GM21381 (cell line): Measurements from ENCODE around the gene ACBD3.
"Not testable (repeated sequence)": the region's sequence is repeated elsewhere in the genome, so short reads cannot be mapped to it uniquely, and the experiment has no call there.

Experiments
- ATAC-seq: cut with Tn5 transposase; IDR thresholded peaks from one replicate; pipeline ENCODE4 v1.9.1; 2021; ENCODE audit warnings: mild to moderate bottlenecking, moderate library complexity; ENCODE audit not compliant: unreplicated experiment

The ACBD3 gene

GRCh38 chr1:226186124-226187018 is at the start of gene ACBD3:
Gene ACBD3, minus strand, starts transcription at chr1:226186741. Its CDS starts 66 bp downstream, at chr1:226186675.
- ATAC-seq = peak; percentile 96

DNA sequence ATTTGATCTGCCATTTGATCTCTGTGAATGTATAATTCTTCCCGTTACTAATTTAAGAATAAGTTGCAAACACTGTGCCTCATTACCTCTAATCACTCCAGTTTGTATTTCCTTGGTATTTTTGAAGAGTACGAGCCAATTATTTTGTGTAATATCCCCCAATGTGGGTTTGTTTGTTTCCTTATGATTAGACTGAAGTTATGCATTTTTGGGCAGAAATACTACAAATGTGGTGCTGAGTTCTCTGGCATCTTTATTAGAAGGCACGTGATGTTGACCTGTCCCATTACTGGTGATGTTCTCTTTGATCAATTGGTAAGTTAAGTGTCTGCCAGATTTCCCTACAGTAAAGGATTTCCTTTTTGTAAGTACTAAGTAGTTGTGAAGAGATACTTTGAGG is 47.3 kb upstream of the ACBD3 start:
- ATAC-seq = no peak

DNA sequence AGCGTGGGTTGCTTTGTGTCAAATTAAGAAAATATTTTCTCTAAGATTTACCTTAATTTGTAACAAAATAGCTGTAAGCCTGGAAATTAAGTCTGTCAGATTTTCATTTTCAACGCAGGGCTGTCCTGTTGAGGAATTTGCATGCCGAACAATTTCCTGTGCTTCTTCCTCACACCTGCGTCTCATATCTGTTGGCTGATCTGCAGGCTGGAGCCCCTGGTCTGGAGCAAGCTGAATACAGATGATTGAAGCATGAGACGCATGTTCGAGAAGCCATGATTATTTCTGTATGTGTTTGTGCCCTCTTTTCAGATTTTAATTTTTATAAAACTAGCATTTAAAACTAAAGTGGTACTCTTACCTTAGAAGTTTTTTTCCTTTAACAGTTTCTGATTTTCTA is 46.8 kb upstream of the ACBD3 start:
- ATAC-seq = no peak

GRCh38 chr1:226226601-226227000 is 40.1 kb upstream of the ACBD3 start:
- ATAC-seq = no peak

DNA sequence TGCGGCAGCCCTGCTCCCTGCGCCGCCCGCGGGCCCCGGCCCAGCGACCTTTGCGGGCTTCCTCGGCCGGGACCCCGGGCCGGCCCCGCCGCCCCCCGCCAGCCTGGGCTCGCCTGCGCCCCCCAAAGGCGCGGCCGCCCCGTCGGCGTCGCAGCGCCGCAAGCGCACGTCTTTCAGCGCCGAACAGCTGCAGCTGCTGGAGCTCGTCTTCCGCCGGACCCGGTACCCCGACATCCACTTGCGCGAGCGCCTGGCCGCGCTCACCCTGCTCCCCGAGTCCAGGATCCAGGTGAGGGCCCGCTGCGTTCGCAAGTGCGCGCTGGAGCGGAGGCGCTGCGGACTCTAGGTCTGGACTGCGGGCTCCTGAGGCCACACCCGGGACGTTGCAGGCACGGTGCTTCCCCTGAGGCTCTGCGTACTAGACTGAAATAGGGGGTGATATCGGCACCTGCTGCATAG is 37.3 kb upstream of the ACBD3 start:
- ATAC-seq = peak; percentile 51

- peak; percentile 31 for ATAC-seq
Measured at GRCh38 chr1:226223157-226223785, 36.7 kb upstream of the ACBD3 start, which contains the start of gene MIXL1. Gene MIXL1, plus strand, starts transcription at chr1:226223664. Its CDS starts 18 bp downstream, at chr1:226223682.

DNA sequence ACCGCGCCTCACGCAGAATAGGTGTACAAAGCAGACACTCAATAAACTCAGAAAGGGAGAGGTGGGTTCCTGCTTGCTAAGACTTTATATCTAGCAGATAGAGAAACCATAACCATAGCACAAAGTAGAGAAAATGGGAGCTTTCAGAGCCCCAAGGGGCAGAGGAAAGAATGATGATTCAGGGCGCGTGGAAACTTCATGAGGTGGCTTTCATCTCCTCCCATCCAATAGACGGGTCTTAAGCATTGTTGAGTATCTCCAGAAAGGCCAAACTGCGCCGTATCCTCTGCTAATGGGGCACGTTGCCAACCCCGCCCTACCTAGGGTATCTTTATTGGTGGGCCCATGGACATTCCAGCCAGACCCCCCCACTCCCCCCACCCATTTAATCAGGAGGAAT is 36.1 kb upstream of the ACBD3 start:
- no peak for ATAC-seq

DNA sequence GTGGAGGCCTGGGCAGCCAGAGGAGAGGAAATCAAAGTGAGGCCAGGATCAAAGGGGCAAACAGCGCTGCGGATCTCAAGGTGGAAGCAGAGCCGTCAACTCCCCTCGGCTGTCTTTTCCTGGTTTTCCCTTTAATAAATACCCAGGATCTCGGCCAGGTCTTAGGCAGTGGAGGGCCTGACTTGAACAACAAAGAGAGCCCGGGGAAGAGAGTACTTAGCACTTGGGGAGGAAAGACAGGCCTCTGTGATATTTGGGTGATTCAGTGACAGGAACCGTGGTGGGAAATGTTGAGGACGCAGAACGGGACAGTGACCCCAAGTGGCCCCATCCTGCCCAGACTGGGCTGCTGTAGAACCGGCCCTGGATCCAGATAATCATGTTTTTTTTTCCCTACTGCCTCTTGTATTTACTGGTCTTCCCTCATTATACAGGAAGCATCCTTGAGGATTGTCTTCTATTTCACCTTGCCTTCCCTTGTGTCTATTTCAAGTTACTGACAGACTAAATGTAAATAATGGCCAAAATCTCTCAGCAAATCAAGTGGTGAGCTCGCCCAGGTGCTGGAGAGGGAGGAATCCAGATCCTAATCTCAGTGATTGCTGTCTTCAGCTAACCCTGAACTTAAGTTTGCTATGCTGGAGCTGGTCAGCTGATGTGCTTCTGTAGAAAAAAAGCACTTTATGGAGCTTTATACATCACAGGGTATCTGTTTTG is 34.1 kb upstream of the ACBD3 start:
- ATAC-seq = no peak

DNA sequence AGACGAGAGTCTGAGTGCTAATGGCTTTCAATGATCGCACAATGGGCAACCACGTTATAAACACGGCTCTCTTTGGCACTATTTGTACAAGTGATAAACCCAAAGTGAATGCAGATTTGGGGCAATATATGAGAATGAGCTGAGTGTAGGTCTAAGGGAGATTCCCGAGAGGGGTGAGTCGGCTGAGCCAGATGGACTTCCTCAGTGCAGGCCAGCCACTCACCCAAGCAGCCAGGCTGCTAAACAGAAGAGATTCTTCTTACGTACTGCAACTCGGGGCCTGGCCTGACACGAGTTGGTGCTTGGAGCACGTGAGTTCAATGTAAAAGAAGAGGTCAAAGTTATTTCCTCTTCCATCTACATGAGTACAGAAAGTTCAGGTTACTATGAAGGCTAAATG is 30.7 kb upstream of the ACBD3 start:
- ATAC-seq = no peak

DNA sequence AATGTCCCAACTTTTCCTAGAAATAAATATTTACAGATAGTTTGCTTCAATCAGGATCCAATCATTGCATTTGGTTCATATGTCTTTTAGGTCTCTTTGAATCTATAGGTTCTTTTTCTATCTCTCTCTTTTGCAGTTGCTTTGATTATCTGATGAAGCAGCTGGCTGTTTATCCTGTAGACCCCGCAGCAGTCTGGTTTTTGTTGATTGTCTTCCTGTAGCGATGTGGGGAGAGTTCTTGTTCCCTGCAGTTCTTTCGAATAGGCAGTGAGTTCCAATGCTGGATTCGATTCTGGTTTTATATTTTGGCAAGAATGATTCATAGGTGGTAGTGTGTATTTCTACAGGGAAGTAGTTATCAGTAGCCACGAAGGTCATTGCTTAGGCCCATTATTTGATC is 29.5 kb upstream of the ACBD3 start:
- ATAC-seq = no peak

GRCh38 chr1:226215239-226215638 is 28.7 kb upstream of the ACBD3 start:
- no peak for ATAC-seq

DNA sequence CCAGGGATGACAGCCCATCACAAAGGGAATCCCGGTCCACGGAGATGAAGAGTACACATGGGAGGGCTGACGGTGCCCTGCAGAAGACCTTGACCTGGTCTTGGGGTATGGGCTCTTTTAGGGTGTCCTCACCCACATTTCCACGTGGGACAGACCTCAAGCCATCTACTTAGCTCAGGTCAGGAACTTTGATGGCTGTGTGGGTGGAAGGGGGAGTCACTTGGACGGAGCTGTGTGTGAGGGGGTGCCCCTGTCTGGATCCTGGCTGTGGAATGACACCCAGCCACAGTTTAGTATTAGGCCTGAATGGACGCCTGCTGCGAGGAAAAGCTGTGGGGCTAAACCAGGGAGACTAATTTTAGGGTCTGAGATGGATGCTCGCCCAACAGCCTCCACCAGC is 26.0 kb upstream of the ACBD3 start:
- no peak for ATAC-seq

GRCh38 chr1:226211181-226211821 is 24.8 kb upstream of the ACBD3 start:
- no peak for ATAC-seq

DNA sequence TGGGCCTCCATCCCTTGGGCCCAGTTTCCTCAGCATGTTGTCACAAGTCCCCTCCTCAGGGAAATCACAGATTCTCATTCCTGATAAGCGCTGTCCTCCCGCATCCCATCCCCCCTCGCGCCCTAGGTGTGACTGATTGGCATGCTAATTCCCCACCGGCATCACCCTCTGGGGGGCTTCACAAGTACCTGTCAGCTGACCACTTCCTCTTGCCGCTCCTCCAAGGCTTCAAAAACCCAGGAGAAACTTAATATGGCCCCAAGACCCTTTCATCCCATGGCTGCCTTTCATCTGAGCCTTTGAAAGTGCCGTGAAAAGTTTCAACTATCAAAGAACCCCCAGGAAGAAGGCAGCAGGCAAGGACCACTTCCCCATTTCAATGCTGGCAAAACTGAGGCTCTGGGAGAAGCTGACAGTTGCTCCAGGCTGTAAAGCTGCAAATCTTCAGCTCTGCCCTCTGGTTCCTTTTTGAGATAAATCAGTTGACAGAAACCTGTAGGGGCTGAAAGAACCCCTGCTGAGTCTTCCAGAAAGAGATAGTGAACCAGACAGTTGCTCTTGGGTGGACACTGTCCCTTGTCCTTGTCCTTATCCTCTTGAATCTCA is 24.1 kb upstream of the ACBD3 start:
- no peak for ATAC-seq

DNA sequence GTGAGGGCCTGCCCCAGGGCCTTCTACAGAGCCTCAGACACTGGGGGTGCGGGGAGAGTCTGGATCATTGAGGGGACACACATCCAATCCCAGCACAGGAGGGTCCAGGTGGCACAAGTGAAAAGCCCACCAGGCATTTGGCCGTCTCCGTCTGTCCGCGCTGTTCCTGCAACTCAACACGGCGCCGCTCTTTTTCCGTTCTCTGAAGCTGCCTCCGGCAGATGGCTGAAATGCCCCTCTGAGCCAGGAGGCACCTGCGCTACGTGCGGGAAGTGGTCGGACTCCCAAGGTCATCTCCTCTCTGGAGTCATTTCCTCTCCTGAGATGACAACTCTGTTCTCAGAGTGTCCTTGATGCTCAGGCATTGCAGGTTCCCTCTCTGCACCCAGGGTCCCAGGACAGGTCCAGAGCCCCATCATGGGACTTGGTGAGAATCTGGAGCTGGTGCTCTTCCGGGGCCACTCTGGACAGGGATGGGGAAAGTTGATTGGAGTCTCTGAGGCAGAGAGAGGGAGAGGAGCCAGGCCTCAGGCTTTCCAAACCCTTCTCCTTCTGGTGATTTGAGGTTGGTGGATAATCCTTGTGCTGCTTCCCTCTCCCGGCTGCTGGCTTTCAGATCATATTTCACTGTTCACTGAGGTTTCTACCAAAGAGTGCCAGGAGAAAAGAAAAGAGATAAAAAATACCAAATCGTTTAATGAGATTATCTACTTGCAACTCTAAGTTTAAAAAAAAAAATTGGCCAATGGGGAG is 22.9 kb upstream of the ACBD3 start:
- ATAC-seq = no peak

DNA sequence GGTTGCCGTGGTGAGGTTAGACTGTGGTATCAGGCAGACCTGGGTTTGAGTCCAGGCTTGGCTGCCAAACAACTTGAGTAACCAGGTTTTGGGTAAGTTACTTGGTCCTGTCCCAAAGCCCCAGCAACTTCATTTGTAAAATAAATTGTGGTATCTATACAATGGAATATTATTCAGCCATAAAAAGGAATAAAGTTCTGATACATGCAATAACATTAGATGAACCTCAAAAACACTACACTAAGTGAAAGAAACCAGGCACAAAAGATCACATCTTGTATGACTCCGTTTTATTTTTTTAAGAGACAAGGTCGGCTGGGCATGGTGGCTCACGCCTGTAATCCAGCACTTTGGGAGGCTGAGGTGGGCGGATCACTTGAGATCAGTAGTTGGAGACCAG is 20.5 kb upstream of the ACBD3 start:
- ATAC-seq = no peak

GRCh38 chr1:226204198-226204597 is 17.7 kb upstream of the ACBD3 start:
- ATAC-seq = no peak

DNA sequence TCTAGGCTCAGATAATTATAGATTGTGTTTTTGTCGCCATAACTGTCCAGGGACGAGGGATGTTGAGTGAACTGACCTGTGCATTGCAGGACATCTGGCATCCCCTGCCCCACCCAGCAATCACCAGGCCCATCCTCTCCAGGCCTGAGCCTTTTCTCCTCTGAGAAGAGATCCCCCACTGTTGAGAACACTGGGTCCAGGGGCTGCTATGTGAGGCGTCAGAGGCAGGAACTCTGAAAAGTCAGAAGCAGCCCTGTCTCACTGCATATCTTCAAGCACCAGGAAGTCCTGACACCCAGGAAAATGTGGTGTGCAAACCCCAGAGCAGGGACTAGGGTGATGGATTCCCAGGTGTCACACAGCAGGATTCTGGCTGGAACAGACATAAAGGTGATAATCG is 17.1 kb upstream of the ACBD3 start:
- ATAC-seq = no peak

DNA sequence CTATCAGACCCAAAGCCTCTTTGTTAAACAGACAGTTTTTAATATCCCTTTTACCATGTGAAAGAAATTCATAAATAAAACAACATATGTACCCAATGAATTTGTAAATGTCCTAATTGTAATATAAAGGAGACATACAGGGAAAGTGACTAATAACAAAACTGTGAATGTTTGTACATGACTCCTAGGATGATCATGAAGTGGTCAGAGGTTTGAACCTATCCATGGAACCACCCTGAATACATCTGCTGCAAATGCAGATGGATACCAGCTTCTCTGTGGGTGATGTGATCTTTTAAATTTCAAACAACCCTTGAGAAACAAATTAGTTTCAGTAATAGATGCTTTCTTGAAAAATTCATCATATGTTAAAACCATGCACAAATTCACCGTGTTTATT is 16.7 kb upstream of the ACBD3 start:
- ATAC-seq = no peak

GRCh38 chr1:226202666-226203065 is 16.1 kb upstream of the ACBD3 start:
- not testable (repeated sequence) for ATAC-seq
